Nephron progenitor cell (in vitro differentiated cells): ENCODE results near the gene SOAT1.
"Not testable (repeated sequence)": the region's sequence is repeated elsewhere in the genome, so short reads cannot be mapped to it uniquely, and the experiment has no call there.

Experiments used
- DNase-seq: peaks from one replicate; pipeline ENCODE4 v3.0.0; 2021
- H3K27ac Mint-ChIP-seq: 2 replicates; pipeline ENCODE4 v1.8.0; 2021; ENCODE audit warnings: mild to moderate bottlenecking, moderate library complexity, mixed read lengths
- H3K27me3 Mint-ChIP-seq: 2 replicates; pipeline ENCODE4 v1.8.0; 2021; ENCODE audit warnings: mild to moderate bottlenecking, low read depth, mixed read lengths; ENCODE audit not compliant: poor library complexity
- H3K36me3 Mint-ChIP-seq: 2 replicates; pipeline ENCODE4 v1.8.0; 2021; ENCODE audit warnings: low read depth, mixed read lengths
- H3K4me1 Mint-ChIP-seq: 2 replicates; pipeline ENCODE4 v1.8.0; 2021; ENCODE audit warnings: mixed read lengths
- H3K4me3 Mint-ChIP-seq: 2 replicates; pipeline ENCODE4 v1.8.0; 2021; ENCODE audit warnings: mild to moderate bottlenecking, moderate library complexity, mixed read lengths
- H3K9me3 Mint-ChIP-seq: 2 replicates; pipeline ENCODE4 v1.8.0; 2021; ENCODE audit warnings: mild to moderate bottlenecking, moderate library complexity, mixed read lengths
- CTCF ChIP-seq: fragments of 200-600 bp; sonication (generic); IDR thresholded peaks from 2 replicates; pipeline ENCODE4 v1.5.0; 2021; ENCODE audit warnings: antibody characterized with exemption

SOAT1 gene

DNA sequence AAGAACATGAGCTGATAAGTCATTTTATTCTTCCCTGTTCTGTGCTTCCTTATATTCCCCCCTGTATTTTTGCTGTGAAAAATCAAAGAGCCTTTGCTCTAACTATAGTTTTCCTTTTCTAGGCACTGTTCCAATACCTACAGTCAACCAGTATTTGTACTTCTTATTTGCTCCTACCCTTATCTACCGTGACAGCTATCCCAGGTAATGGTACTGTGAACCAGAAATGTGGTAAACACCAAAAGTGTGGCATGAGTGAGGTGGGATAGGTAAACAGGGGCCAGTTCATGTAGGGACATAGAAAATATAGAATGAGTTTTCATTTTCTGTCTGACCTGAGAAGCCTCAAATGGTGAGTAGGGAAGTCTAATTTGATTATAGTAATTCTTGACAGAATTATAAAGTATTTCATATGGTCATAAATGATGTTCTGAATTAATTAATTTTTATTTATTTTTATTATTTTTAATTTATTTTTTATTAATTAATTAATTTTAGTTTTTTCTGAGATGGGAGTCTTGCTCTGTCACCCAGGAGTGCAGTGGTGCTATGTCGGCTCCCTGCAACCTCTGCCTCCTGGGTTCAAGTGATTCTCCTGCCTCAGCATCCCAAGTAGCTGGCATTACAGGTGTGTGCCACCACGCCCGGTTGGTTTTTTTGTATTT, 49.3 kb downstream of the SOAT1 start:
- peaks cover 42% of the 10 kb centered on the region for H3K36me3 Mint-ChIP-seq

DNA sequence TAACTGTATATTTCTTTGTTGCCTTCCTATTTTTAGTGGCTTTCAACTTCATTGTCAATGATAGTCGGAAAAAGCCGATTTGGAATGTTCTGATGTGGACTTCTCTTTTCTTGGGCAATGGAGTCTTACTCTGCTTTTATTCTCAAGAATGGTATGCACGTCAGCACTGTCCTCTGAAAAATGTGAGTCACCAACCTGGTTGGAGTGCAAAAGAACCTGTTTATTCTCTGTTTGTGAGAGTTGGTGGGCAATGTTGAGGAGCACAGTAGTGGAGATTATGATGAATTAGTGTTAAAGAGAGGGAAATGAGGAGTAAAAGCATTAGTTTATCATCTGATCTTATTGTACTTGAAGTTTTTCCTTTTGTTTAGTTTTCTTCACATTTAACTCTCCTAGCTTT, 57.7 kb downstream of the SOAT1 start:
- TF ChIP-seq CTCF, result no peak
- Mint-ChIP-seq H3K36me3 (peaks cover 28% of the 10 kb centered on the region), H3K4me3 (no peak overlapping the region), H3K9me3 (no peaks in the 10 kb centered on the region), H3K27me3 (peaks cover 4% of the 10 kb centered on the region), H3K27ac (peak overlapping the region; percentile 57), H3K4me1 (no peaks in the 10 kb centered on the region)
- no peak for DNase-seq

More for the DNA sequence above, 49.3 kb downstream of the SOAT1 start:
- Mint-ChIP-seq H3K9me3 (no peaks in the 10 kb centered on the region), H3K27ac (no peak overlapping the region), H3K4me1 (no peaks in the 10 kb centered on the region), H3K4me3 (no peak overlapping the region), H3K27me3 (no peaks in the 10 kb centered on the region)
- DNase-seq, result no peak
- TF ChIP-seq CTCF, result no peak

GRCh38 chr1:179352236-179352635, 58.6 kb downstream of the SOAT1 start:
- no peaks in the 10 kb centered on the region for H3K4me1 Mint-ChIP-seq
- H3K27me3 Mint-ChIP-seq, result peaks cover 7% of the 10 kb centered on the region
- H3K9me3 Mint-ChIP-seq, result no peaks in the 10 kb centered on the region
- H3K36me3 Mint-ChIP-seq, result peaks cover 26% of the 10 kb centered on the region
- DNase-seq, result no peak
- no peak overlapping the region for H3K4me3 Mint-ChIP-seq
- H3K27ac Mint-ChIP-seq, result peak overlapping the region; percentile 57
- TF ChIP-seq CTCF, result no peak

- H3K9me3 Mint-ChIP-seq, result no peaks in the 10 kb centered on the region
- no peak overlapping the region for H3K27ac Mint-ChIP-seq
- peaks cover 10% of the 10 kb centered on the region for H3K27me3 Mint-ChIP-seq
- DNase-seq, result no peak
- no peak overlapping the region for H3K4me3 Mint-ChIP-seq
- no peaks in the 10 kb centered on the region for H3K4me1 Mint-ChIP-seq
- H3K36me3 Mint-ChIP-seq, result peaks cover 23% of the 10 kb centered on the region
- TF ChIP-seq CTCF, result no peak
Observed at GRCh38 chr1:179353546-179353945, 59.9 kb downstream of the SOAT1 start.

DNA sequence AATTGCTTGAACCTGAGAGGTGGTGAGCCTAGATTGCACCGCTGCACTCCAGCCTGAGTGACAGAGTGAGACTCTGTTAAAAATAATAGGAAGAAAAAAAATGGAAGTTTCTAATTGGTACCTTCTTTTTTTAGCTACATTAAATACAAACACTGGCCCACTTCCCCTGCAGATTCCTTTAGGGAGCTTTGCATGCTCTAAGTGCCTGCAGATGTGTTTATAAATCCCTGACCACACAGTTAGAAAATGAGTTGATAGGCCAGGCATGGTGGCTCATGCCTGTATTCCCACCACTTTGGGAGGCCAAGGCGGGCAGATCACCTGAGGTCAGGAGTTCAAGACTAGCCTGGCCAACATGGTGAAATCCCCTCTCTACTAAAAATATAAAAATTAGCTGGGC, 68.0 kb downstream of the SOAT1 start:
- peaks cover 14% of the 10 kb centered on the region for H3K4me1 Mint-ChIP-seq
- not testable (repeated sequence) for H3K9me3 Mint-ChIP-seq, H3K27me3 Mint-ChIP-seq, H3K4me3 Mint-ChIP-seq, H3K27ac Mint-ChIP-seq, H3K36me3 Mint-ChIP-seq, DNase-seq

DNA sequence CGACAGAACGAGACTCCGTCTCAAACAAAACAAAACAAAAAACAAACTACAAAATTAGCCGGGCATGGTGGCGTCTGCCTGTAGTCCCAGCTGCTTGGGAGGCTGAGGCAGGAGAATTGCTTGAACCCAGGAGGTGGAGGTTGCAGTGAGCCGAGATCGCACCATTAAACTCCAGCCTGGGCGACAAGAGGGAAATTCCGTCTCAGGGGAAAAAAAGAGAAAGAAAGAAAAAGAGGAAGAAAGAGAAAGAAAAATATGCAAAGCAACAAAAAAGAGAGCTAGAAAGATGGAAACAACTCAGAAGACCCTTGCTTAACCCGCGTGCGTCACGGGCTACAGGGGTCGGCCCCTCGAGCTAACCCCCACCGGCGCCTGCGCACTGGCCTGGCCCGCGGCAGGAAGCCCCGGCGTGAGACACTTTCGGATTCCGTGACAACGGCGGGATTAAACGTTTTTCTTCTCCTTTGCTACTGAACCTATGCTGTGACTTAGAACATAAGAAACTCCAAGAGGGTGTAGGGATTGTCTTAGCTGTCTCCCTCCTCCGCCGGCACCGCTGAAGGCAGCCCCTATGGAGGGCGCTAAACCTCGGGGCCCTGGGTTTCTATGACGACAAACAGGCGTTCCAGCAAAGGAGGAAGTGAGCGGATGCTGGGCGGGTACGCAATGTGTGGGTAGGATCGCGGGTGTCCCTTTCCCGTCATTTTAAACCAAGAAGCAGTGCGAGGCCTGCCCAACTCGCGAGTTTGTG, 71.9 kb downstream of the SOAT1 start, which contains the start of gene AXDND1:
AXDND1 (plus strand) TSS at position 630 of the 751 bp plus-strand sequence. CDS start 539 bp downstream, outside the sequence.
- no peaks in the 10 kb centered on the region for H3K36me3 Mint-ChIP-seq
- no peak for TF ChIP-seq CTCF
- H3K4me3 Mint-ChIP-seq, result peak within 1 kb of the TSS; percentile 95
- peaks cover 14% of the 10 kb centered on the region for H3K4me1 Mint-ChIP-seq
- no peaks in the 10 kb centered on the region for H3K9me3 Mint-ChIP-seq
- peak within 1 kb of the TSS; percentile 100 for H3K27ac Mint-ChIP-seq
- peak; percentile 80 for DNase-seq
- H3K27me3 Mint-ChIP-seq, result peaks cover 3% of the 10 kb centered on the region
